Daoy (cell line): ENCODE results near the gene FAM114A1. TPM values are rescaled to one million over a fixed set of nuclear protein-coding genes. Genes with fewer than 3 reads are reported as not detected.
"Not testable (repeated sequence)": the region's sequence is repeated elsewhere in the genome, so short reads cannot be mapped to it uniquely, and the experiment has no call there.

ENCODE experiments used
- DNase-seq: peaks from one replicate; pipeline ENCODE4 v3.0.0-alpha.2; 2015; ENCODE audit warnings: low read depth
- total RNA-seq: library from RNA; depleted of rRNA; stranded (reverse); fragments of >200 nt; shearing (Covaris generic); gene quantifications from 2 replicates; pipeline ENCODE4 v1.2.3, GENCODE V29; 2014

FAM114A1 gene
- total RNA-seq, 1 experiment from 2014 or later, result 37.1 TPM

- DNase-seq, result no peak
These were observed 36.6 kb downstream of the FAM114A1 start for GRCh38 chr4:38904090-38904666.

GRCh38 chr4:38904682-38905081, 37.1 kb downstream of the FAM114A1 start:
- DNase-seq, result no peak

- DNase-seq, result no peak
These were observed 38.2 kb downstream of the FAM114A1 start for GRCh38 chr4:38905652-38906385.

GRCh38 chr4:38907696-38908270, 40.2 kb downstream of the FAM114A1 start:
- no peak for DNase-seq

- no peak for DNase-seq
These were observed 41.4 kb downstream of the FAM114A1 start for GRCh38 chr4:38909015-38909414.

GRCh38 chr4:38911257-38911656, 43.7 kb downstream of the FAM114A1 start:
- DNase-seq, result no peak

GRCh38 chr4:38914854-38915253, 47.2 kb downstream of the FAM114A1 start:
- DNase-seq, result no peak

GRCh38 chr4:38916267-38916666, 48.7 kb downstream of the FAM114A1 start:
- DNase-seq, result not testable (repeated sequence)

GRCh38 chr4:38917481-38918025, 49.9 kb downstream of the FAM114A1 start:
- no peak for DNase-seq

GRCh38 chr4:38919494-38919893, 51.9 kb downstream of the FAM114A1 start:
- DNase-seq, result no peak

- DNase-seq, result no peak
These were observed 52.6 kb downstream of the FAM114A1 start for GRCh38 chr4:38920186-38920585.

GRCh38 chr4:38920677-38921076, 53.1 kb downstream of the FAM114A1 start:
- no peak for DNase-seq

GRCh38 chr4:38921151-38921550, 53.5 kb downstream of the FAM114A1 start:
- DNase-seq, result no peak

- no peak for DNase-seq
These were observed 56.1 kb downstream of the FAM114A1 start for GRCh38 chr4:38923746-38924145.

GRCh38 chr4:38924353-38924752, 56.7 kb downstream of the FAM114A1 start:
- DNase-seq, result no peak

GRCh38 chr4:38925492-38926413, 58.1 kb downstream of the FAM114A1 start:
- DNase-seq, result no peak

GRCh38 chr4:38926896-38927295, 59.3 kb downstream of the FAM114A1 start:
- DNase-seq, result no peak

- no peak for DNase-seq
These were observed 61.0 kb downstream of the FAM114A1 start for GRCh38 chr4:38928568-38928967.

GRCh38 chr4:38928974-38929373, 61.4 kb downstream of the FAM114A1 start:
- DNase-seq, result no peak

GRCh38 chr4:38930204-38930603, 62.6 kb downstream of the FAM114A1 start:
- no peak for DNase-seq

- no peak for DNase-seq
These were observed 63.1 kb downstream of the FAM114A1 start for GRCh38 chr4:38930707-38931106.

GRCh38 chr4:38931125-38931524, 63.5 kb downstream of the FAM114A1 start:
- no peak for DNase-seq
